HepG2 (cell line): ENCODE measurements around the gene RABGGTB.
"Not testable (repeated sequence)": the region's sequence is repeated elsewhere in the genome, so short reads cannot be mapped to it uniquely, and the experiment has no call there.

ENCODE experiments used
- BHLHE40 ChIP-seq: IDR thresholded peaks from 2 replicates; pipeline ENCODE4 v1.6.1; 2011; ENCODE audit warnings: low read length, improper control_type of control experiment
- DMAP1 ChIP-seq: IDR thresholded peaks from 2 replicates; pipeline ENCODE4 v1.6.1; 2016
- NFIC ChIP-seq: IDR thresholded peaks from 2 replicates; pipeline ENCODE4 v1.6.1; 2012; ENCODE audit warnings: mild to moderate bottlenecking, low read length, inconsistent platforms
- SP2 ChIP-seq: sonication (generic); formaldehyde crosslinking; IDR thresholded peaks from 2 replicates; pipeline ENCODE4 v1.5.1; 2020; ENCODE audit warnings: mild to moderate bottlenecking, missing genetic modification reagents
- ZNF550 ChIP-seq: sonication (generic); formaldehyde crosslinking; IDR thresholded peaks from 2 replicates; pipeline ENCODE4 v1.4.0; 2020; ENCODE audit warnings: mild to moderate bottlenecking, missing genetic modification reagents, borderline replicate concordance
- TF ChIP-seq, protein P1 (sequence below): sonication (generic); formaldehyde crosslinking; IDR thresholded peaks from 2 replicates; pipeline ENCODE4 v1.5.1; 2020; ENCODE audit warnings: mild to moderate bottlenecking, missing genetic modification reagents, borderline replicate concordance
- TF ChIP-seq, protein P2 (sequence below): sonication (generic); formaldehyde crosslinking; IDR thresholded peaks from 2 replicates; pipeline ENCODE4 v1.5.0; 2020; ENCODE audit warnings: mild to moderate bottlenecking, missing genetic modification reagents, moderate library complexity
- TF ChIP-seq, protein P3 (sequence below): IDR thresholded peaks from 2 replicates; pipeline ENCODE4 v1.6.1; 2016; ENCODE audit warnings: low read depth

DNA sequence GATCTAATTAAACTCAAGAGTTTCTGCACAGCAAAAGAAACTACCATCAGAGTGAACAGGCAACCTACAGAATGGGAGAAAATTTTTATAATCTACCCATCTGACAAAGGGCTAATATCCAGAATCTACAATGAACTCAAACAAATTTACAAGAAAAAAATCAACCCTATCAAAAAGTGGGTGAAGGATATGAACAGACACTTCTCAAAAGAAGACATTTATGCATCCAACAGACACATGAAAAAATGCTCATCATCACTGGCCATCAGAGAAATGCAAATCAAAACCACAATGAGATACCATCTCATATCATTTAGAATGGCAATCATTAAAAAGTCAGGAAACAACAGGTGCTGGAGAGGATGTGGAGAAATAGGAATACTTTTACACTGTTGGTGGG, 28.8 kb upstream of the RABGGTB start:
- TF ChIP-seq NFIC; DMAP1 (CRISPR knock-in tag); ZNF550 (CRISPR knock-in tag); SP2 (CRISPR knock-in tag); BHLHE40: not testable (repeated sequence)
- TF ChIP-seq, protein P1, sequence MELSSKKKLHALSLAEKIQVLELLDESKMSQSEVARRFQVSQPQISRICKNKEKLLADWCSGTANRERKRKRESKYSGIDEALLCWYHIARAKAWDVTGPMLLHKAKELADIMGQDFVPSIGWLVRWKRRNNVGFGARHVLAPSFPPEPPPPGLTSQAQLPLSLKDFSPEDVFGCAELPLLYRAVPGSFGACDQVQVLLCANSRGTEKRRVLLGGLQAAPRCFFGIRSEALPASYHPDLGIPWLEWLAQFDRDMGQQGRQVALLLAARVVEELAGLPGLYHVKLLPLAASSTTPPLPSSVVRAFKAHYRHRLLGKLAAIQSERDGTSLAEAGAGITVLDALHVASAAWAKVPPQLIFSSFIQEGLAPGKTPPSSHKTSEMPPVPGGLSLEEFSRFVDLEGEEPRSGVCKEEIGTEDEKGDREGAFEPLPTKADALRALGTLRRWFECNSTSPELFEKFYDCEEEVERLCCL (CRISPR knock-in tag) = not testable (repeated sequence)
- TF ChIP-seq, protein P2, sequence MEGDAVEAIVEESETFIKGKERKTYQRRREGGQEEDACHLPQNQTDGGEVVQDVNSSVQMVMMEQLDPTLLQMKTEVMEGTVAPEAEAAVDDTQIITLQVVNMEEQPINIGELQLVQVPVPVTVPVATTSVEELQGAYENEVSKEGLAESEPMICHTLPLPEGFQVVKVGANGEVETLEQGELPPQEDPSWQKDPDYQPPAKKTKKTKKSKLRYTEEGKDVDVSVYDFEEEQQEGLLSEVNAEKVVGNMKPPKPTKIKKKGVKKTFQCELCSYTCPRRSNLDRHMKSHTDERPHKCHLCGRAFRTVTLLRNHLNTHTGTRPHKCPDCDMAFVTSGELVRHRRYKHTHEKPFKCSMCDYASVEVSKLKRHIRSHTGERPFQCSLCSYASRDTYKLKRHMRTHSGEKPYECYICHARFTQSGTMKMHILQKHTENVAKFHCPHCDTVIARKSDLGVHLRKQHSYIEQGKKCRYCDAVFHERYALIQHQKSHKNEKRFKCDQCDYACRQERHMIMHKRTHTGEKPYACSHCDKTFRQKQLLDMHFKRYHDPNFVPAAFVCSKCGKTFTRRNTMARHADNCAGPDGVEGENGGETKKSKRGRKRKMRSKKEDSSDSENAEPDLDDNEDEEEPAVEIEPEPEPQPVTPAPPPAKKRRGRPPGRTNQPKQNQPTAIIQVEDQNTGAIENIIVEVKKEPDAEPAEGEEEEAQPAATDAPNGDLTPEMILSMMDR (CRISPR knock-in tag) = not testable (repeated sequence)
- TF ChIP-seq, protein P3, sequence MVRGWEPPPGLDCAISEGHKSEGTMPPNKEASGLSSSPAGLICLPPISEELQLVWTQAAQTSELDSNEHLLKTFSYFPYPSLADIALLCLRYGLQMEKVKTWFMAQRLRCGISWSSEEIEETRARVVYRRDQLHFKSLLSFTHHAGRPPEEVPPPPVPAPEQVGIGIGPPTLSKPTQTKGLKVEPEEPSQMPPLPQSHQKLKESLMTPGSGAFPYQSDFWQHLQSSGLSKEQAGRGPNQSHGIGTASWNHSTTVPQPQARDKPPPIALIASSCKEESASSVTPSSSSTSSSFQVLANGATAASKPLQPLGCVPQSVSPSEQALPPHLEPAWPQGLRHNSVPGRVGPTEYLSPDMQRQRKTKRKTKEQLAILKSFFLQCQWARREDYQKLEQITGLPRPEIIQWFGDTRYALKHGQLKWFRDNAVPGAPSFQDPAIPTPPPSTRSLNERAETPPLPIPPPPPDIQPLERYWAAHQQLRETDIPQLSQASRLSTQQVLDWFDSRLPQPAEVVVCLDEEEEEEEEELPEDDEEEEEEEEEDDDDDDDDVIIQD (CRISPR knock-in tag) = not testable (repeated sequence)
